ENCODE measurements around the gene TSKU. TPM values are rescaled to one million over a fixed set of nuclear protein-coding genes. Genes with fewer than 3 reads are reported as not detected.

Gene TSKU
- total and polyA plus RNA-seq, 9 of the 15 experiments (the other 6 are each of a cell fraction or from before 2014, with no cell fraction given): 0.60 to 11.9 (median 8.4) TPM

GRCh38 chr11:76786016-76786415 is 2.9 kb downstream of the TSKU start (continued):
- TF ChIP-seq PREB (CRISPR knock-in tag; IDR thresholded peaks at IDR 0.05): no peak
- TF ChIP-seq ETV6 (IDR thresholded peaks at IDR 0.05; ENCODE audit: borderline replicate concordance in 1 of 2, low read depth in 2 of 2, low read length in 1 of 2): no peak
- no peak for TF ChIP-seq ETV6 (CRISPR knock-in tag; IDR thresholded peaks at IDR 0.05; ENCODE audit: borderline replicate concordance)

- Histone ChIP-seq H3K27ac (ENCODE audit: extremely low read depth, low read depth, low read length) (no peak overlapping the region), H3K9ac (ENCODE audit: insufficient read depth in 1 of 2, low read depth in 2 of 2, low read length in 2 of 2) (peak overlapping the region in 1 of 2 experiments; percentile 66; a peak in 2 of 4 replicates), H3K79me2 (ENCODE audit: control insufficient read depth, insufficient read depth, low read length) (peaks cover 81% of the 10 kb centered on the region), H2AFZ (ENCODE audit: low read depth, low read length) (no peak overlapping the region), H3K27me3 (ENCODE audit: control insufficient read depth in 2 of 2, insufficient read depth in 2 of 2, low read length in 2 of 2) (no peaks in the 10 kb centered on the region), H3K4me3 (no peak overlapping the region), H3K9me3 (replicated peaks; ENCODE audit: control insufficient read depth, insufficient read depth, low read depth, low read length) (no peaks in the 10 kb centered on the region), H3K4me2 (ENCODE audit: insufficient read depth, low read length) (no peak overlapping the region), H3K36me3 (ENCODE audit: control insufficient read depth, insufficient read depth, low read length) (peaks cover 22% of the 10 kb centered on the region; the same call in 2 of the 3 replicates), H3K4me1 (replicated peaks in 1 of 2; ENCODE audit: control insufficient read depth in 2 of 2, insufficient read depth in 2 of 2, low read length in 2 of 2) (peaks cover 56 to 66% of the 10 kb centered on the region in 2 experiments), H4K20me1 (replicated peaks; ENCODE audit: control insufficient read depth, insufficient read depth, low read length) (peaks cover 22% of the 10 kb centered on the region), H3K9me1 (ENCODE audit: control insufficient read depth, insufficient read depth, low read length) (peaks cover 7% of the 10 kb centered on the region)
- in situ Hi-C loops (cut with MboI): no loop called here
- intact Hi-C loops (cut with micrococcal nuclease): no loop called here
- ChIA-PET POLR2A (no interaction called here), CTCF (ENCODE audit: low intra/inter-chr PET ratio) (no interaction called here)
- BruUV-seq (replicated peaks): no TSS peak
- TF ChIP-seq MAFG (tag; conservative IDR thresholded peaks at IDR 0.05) (0 out of 2 replicates have a peak, but pooled peaks have one; percentile 30), ZNF316 (IDR thresholded peaks at IDR 0.05) (peak; percentile 28; the same call in 1 of the 2 replicates), POLR2AphosphoS2 (IDR thresholded peaks at IDR 0.05; ENCODE audit: low read length) (no peak)
- DNase-seq (ENCODE audit: extremely low read depth in 1 of 4, low spot score in 3 of 4) (no peak), ATAC-seq (no peak), FAIRE-seq (no peak)
- WGBS (ENCODE audit: insufficient coverage, low coverage, missing lambda C conversion rate): 65% methylated on average over 4 of the region's 4 CpGs
Observed at GRCh38 chr11:76786441-76787014, 3.4 kb downstream of the TSKU start.

All from K562 (cell line).